Medulla oblongata (tissue), 1 donor: ENCODE measurements around the gene NDUFA11.
"Not testable (repeated sequence)": the region's sequence is repeated elsewhere in the genome, so short reads cannot be mapped to it uniquely, and the experiment has no call there.

Experiments
- DNase-seq: peaks from one replicate; pipeline ENCODE4 v3.0.0-alpha.2; 2015; ENCODE audit errors: extremely low spot score

The NDUFA11 gene

GRCh38 chr19:5857203-5858081 lies 46.1 kb downstream of the NDUFA11 start:
- DNase-seq: no peak

GRCh38 chr19:5855151-5855550 lies 48.4 kb downstream of the NDUFA11 start:
- DNase-seq: not testable (repeated sequence)

GRCh38 chr19:5854121-5854520 lies 49.5 kb downstream of the NDUFA11 start:
- not testable (repeated sequence) for DNase-seq

GRCh38 chr19:5851302-5851701 lies 52.3 kb downstream of the NDUFA11 start, which contains the start of gene FUT3:
Gene FUT3 (minus strand): TSS chr19:5851449.
- no peak for DNase-seq

GRCh38 chr19:5850743-5851293 lies 52.8 kb downstream of the NDUFA11 start:
- DNase-seq: peak; percentile 10

GRCh38 chr19:5850189-5850588 lies 53.4 kb downstream of the NDUFA11 start:
- no peak for DNase-seq

GRCh38 chr19:5848621-5849020 lies 55.0 kb downstream of the NDUFA11 start:
- DNase-seq: not testable (repeated sequence)

GRCh38 chr19:5847846-5848245 lies 55.7 kb downstream of the NDUFA11 start:
- not testable (repeated sequence) for DNase-seq
